NCI-H345 (cell line): Measurements from ENCODE around the gene RBMS3.
A peak's percentile ranks its signal among the peaks of the same experiment; 100 is the strongest.

Source experiments
- DNase-seq: peaks from one replicate; lab custom pipeline; 2025; lab: John Stamatoyannopoulos, UW

The RBMS3 gene

GRCh38 chr3:29679944-29680343, 399.1 kb downstream of the RBMS3 start:
- DNase-seq: no peak

GRCh38 chr3:29683018-29683993, 402.4 kb downstream of the RBMS3 start:
- DNase-seq: no peak

GRCh38 chr3:29686889-29687592, 406.2 kb downstream of the RBMS3 start:
- no peak for DNase-seq

- no peak for DNase-seq
Observed at GRCh38 chr3:29690686-29691353, 409.9 kb downstream of the RBMS3 start.

- no peak for DNase-seq
Observed at GRCh38 chr3:29693863-29694262, 413.0 kb downstream of the RBMS3 start.

- no peak for DNase-seq
Observed at GRCh38 chr3:29694331-29694730, 413.5 kb downstream of the RBMS3 start.

GRCh38 chr3:29694783-29695182, 413.9 kb downstream of the RBMS3 start:
- DNase-seq: no peak

GRCh38 chr3:29695201-29695600, 414.3 kb downstream of the RBMS3 start:
- no peak for DNase-seq

GRCh38 chr3:29695643-29696198, 414.9 kb downstream of the RBMS3 start:
- no peak for DNase-seq

- no peak for DNase-seq
Observed at GRCh38 chr3:29696311-29696710, 415.4 kb downstream of the RBMS3 start.

- DNase-seq: no peak
Observed at GRCh38 chr3:29697989-29698388, 417.1 kb downstream of the RBMS3 start.

GRCh38 chr3:29700256-29700655, 419.4 kb downstream of the RBMS3 start:
- DNase-seq: no peak

- no peak for DNase-seq
Observed at GRCh38 chr3:29701326-29701983, 420.6 kb downstream of the RBMS3 start.

- DNase-seq: peak; percentile 75
Observed at GRCh38 chr3:29705906-29706844, 425.3 kb downstream of the RBMS3 start.

GRCh38 chr3:29708884-29709283, 428.0 kb downstream of the RBMS3 start:
- DNase-seq: no peak

- DNase-seq: no peak
Observed at GRCh38 chr3:29711255-29711771, 430.4 kb downstream of the RBMS3 start.

GRCh38 chr3:29716213-29716612, 435.3 kb downstream of the RBMS3 start:
- no peak for DNase-seq

- no peak for DNase-seq
Observed at GRCh38 chr3:29718661-29719065, 437.8 kb downstream of the RBMS3 start.

- no peak for DNase-seq
Observed at GRCh38 chr3:29720665-29721064, 439.8 kb downstream of the RBMS3 start.

- no peak for DNase-seq
Observed at GRCh38 chr3:29721789-29722188, 440.9 kb downstream of the RBMS3 start.
